Adrenal gland (tissue), 19 donors: ENCODE results near the gene KDM1A. TPM values are rescaled to one million over a fixed set of nuclear protein-coding genes. Genes with fewer than 3 reads are reported as not detected.

ENCODE experiments used
- DNase-seq, 7 donors: peaks; one replicate each; pipeline ENCODE4 v3.0.0-alpha.2; 2019 to 2020
- H3K27ac ChIP-seq, 5 donors: fragments of 200-600 bp; sonication (generic) in 4 of 5; 1 replicate in 3 of 5; 2 replicates in 2 of 5; pipeline versions ENCODE4 v1.5.1 to v1.8.0; 2016 to 2020; ENCODE audit warnings: mild to moderate bottlenecking in 1 of 5
- H3K27me3 ChIP-seq: fragments of 200-600 bp; 2 replicates; pipeline ENCODE4 v1.8.0; 2021
- H3K36me3 ChIP-seq, 2 donors: fragments of 200-600 bp; replicated peaks in 1 of 2; 1 replicate in 1 of 2; 2 replicates in 1 of 2; pipeline versions ENCODE4 v1.5.1 to v1.8.0; 2018 to 2022
- H3K4me1 ChIP-seq, 2 donors: fragments of 200-600 bp; replicated peaks in 1 of 2; 1 replicate in 1 of 2; 2 replicates in 1 of 2; pipeline versions ENCODE4 v1.5.1 to v1.8.0; 2018 to 2021
- H3K4me3 ChIP-seq, 4 donors: fragments of 200-600 bp; sonication (generic) in 3 of 4; one replicate each; pipeline ENCODE4 v1.5.1; 2016 to 2018
- H3K9me3 ChIP-seq, 3 donors: fragments of 200-600 bp; sonication (generic) in 1 of 3; replicated peaks in 1 of 3; 1 replicate in 2 of 3; 2 replicates in 1 of 3; pipeline versions ENCODE4 v1.5.1 to v1.8.0; 2016 to 2021
- CTCF ChIP-seq, 6 experiments: fragments of 450-650 bp in 4 of 6; fragments of 200-600 bp in 2 of 6; sonication (generic) in 1 of 6; IDR thresholded peaks; 1 replicate in 5 of 6; 2 replicates in 1 of 6; pipeline versions ENCODE4 v1.5.1 to v1.8.0; 2016 to 2021; ENCODE audit warnings: antibody characterized with exemption in 6 of 6, mild to moderate bottlenecking in 2 of 6, moderate library complexity in 1 of 6
- POLR2A ChIP-seq, 2 donors: fragments of 450-650 bp; IDR thresholded peaks; one replicate each; pipeline ENCODE4 v1.6.1; 2017; ENCODE audit warnings: antibody characterized with exemption in 2 of 2, mild to moderate bottlenecking in 2 of 2, moderate library complexity in 1 of 2
- WGBS, 4 donors: extraction: QIAGEN DNeasy Blood & Tissue Kit in 2 of 4; methylation state at CpG; one replicate each; pipeline versions ENCODE4 v1.1.5 to v1.1.7; 2013 to 2017; 5-methylcytosine and 5-hydroxymethylcytosine counted together
- intact Hi-C, 2 donors: fragments of 100-400 bp; cut with DNase I; formaldehyde crosslinking; loops; one replicate each; pipeline versions ENCODE4 v1.14.1 to v1.15.0; 2022 to 2023
- long read RNA-seq, 10 donors: library from polyadenylated mRNA in 3 of 10; unstranded in 2 of 10; stranded (forward) in 1 of 10; transcript quantifications; one replicate each; pipeline ENCODE4 v2.0.0 and lab custom pipeline, GENCODE V29; 2021 to 2026
- polyA plus RNA-seq, 3 donors: library from polyadenylated mRNA; stranded (reverse); fragments of 200-250 nt in 2 of 3; fragments of 350-450 nt in 1 of 3; fragmentation: Illumina TruSeq in 1 of 3; extraction: RNeasy Lipid Tissue Mini Kit (QIAGEN cat#74804) in 1 of 3; gene quantifications; one replicate each; pipeline ENCODE4 v1.2.3, GENCODE V29; 2013 to 2014
- total RNA-seq, 9 donors: library from RNA; depleted of rRNA in 4 of 9; stranded (reverse); fragments of >200 nt in 4 of 9; fragments of 120-200 nt in 1 of 9; fragmentation: NEBNext Ultra II Directional in 1 of 9; extraction: Animal tissue kit (Norgen Biotek cat#: 25700) in 1 of 9; gene quantifications; one replicate each; pipeline versions ENCODE4 v1.1.0 to v1.2.4, GENCODE V29; 2013 to 2023
- donor health status: healthy with polysubstance abuse.
- donor health status: Bipolar disorder and iron deficiency.
- donor health status: DM: yes; HTN: yes; CAD: no.
- donor health status: DM: no; HTN: no; CAD: no.
- donor health status: DM: no; HTN: no; CAD: no.
- donor health status: DM: yes; HTN: yes; CAD: no.

Gene KDM1A
- 10 to 100 TPM; 43.0 to 87.1 (median 61.9) TPM for total RNA-seq
- 10 to 100 TPM; 25.3 to 47.8 (median 30.0) TPM for polyA plus RNA-seq
- long read RNA-seq, donor 1, transcript KDM1A-201 (19 exons, 3,033 nt) = major isoform, 6 of 30 reads
- long read RNA-seq, donor 1, transcript KDM1A-206 (1 exons, 2,810 nt) = major isoform, 6 of 30 reads
- long read RNA-seq, donor 1, partial matches to known transcripts = 18 of 30 reads
- long read RNA-seq, donor 1, other reads (novel, unspliced or antisense) = 0 of 30 reads
- long read RNA-seq, donor 2, transcript KDM1A-206 (1 exons, 2,810 nt) = minor isoform, 5 of 18 reads
- long read RNA-seq, donor 2, transcript KDM1A-201 (19 exons, 3,033 nt) = major isoform, 7 of 18 reads
- long read RNA-seq, donor 2, partial matches to known transcripts = 6 of 18 reads
- long read RNA-seq, donor 2, other reads (novel, unspliced or antisense) = 0 of 18 reads
- long read RNA-seq, donor 3, transcript KDM1A-206 (1 exons, 2,810 nt) = major isoform, 8 of 10 reads
- long read RNA-seq, donor 3, partial matches to known transcripts = 0 of 10 reads
- long read RNA-seq, donor 3, other reads (novel, unspliced or antisense) = 0 of 10 reads
- long read RNA-seq, donor 4, partial matches to known transcripts = 0 of 1 reads
- long read RNA-seq, donor 4, other reads (novel, unspliced or antisense) = 1 of 1 reads
- long read RNA-seq, donor 5, transcript KDM1A-201 (19 exons, 3,033 nt) = major isoform, 103 of 285 reads
- long read RNA-seq, donor 5, partial matches to known transcripts = 5 of 285 reads
- long read RNA-seq, donor 5, other reads (novel, unspliced or antisense) = 170 of 285 reads
- long read RNA-seq, donor 6, partial matches to known transcripts = 2 of 4 reads
- long read RNA-seq, donor 6, other reads (novel, unspliced or antisense) = 1 of 4 reads
- long read RNA-seq, donor 7, transcript KDM1A-206 (1 exons, 2,810 nt) = major isoform, 10 of 13 reads
- long read RNA-seq, donor 7, partial matches to known transcripts = 0 of 13 reads
- long read RNA-seq, donor 7, other reads (novel, unspliced or antisense) = 0 of 13 reads
- long read RNA-seq, donor 8, transcript KDM1A-206 (1 exons, 2,810 nt) = major isoform, 7 of 31 reads
- long read RNA-seq, donor 8, transcript KDM1A-201 (19 exons, 3,033 nt) = minor isoform, 6 of 31 reads
- long read RNA-seq, donor 8, partial matches to known transcripts = 18 of 31 reads
- long read RNA-seq, donor 8, other reads (novel, unspliced or antisense) = 0 of 31 reads
- long read RNA-seq, donor 9, transcript KDM1A-206 (1 exons, 2,810 nt) = major isoform, 9 of 14 reads
- long read RNA-seq, donor 9, transcript KDM1A-201 (19 exons, 3,033 nt) = minor isoform, 5 of 14 reads
- long read RNA-seq, donor 9, partial matches to known transcripts = 0 of 14 reads
- long read RNA-seq, donor 9, other reads (novel, unspliced or antisense) = 0 of 14 reads
- long read RNA-seq, donor 10, transcript KDM1A-206 (1 exons, 2,810 nt) = major isoform, 12 of 31 reads
- long read RNA-seq, donor 10, partial matches to known transcripts = 14 of 31 reads
- long read RNA-seq, donor 10, other reads (novel, unspliced or antisense) = 5 of 31 reads

GRCh38 chr1:23019094-23019862 lies at the start of gene KDM1A:
Gene KDM1A (plus strand): TSS chr1:23019468. CDS start chr1:23019597, 129 bp downstream.
- Histone ChIP-seq H3K27ac (peak within 1 kb of the TSS; percentile 60 to 91 (median 90)), H3K36me3 (no peaks in the 10 kb centered on the region), H3K4me1 (peaks cover 8 to 15% of the 10 kb centered on the region in 2 donors), H3K4me3 (peak within 1 kb of the TSS; percentile 79 to 99 (median 83)), H3K27me3 (no peaks in the 10 kb centered on the region), H3K9me3 (no peaks in the 10 kb centered on the region)
- TF ChIP-seq CTCF (IDR thresholded peaks at IDR 0.05) = no peak
- TF ChIP-seq POLR2A (IDR thresholded peaks at IDR 0.05) = peak; percentile 78 to 93
- intact Hi-C loops = loop anchor here in 1 of 2 donors (10.0 kb wide), 1 partner anchor 76 kb away; no protein-coding TSS in a partner anchor
- WGBS, 4 donors = 1 to 2% (median 1%) methylated on average over 7 to 84 of the region's 85 CpGs
- DNase-seq = peak; percentile 97 to 99 (median 98)

- intact Hi-C loops = no loop called here
- no peak overlapping the region for H3K27ac ChIP-seq
- no peak overlapping the region for H3K4me3 ChIP-seq
- no peaks in the 10 kb centered on the region for H3K36me3 ChIP-seq
- no peak for TF ChIP-seq POLR2A (IDR thresholded peaks at IDR 0.05)
- no peak for TF ChIP-seq CTCF (IDR thresholded peaks at IDR 0.05)
- H3K4me1 ChIP-seq = no peaks in the 10 kb centered on the region
- DNase-seq = no peak
- H3K9me3 ChIP-seq = peaks cover 0 to 6% (median 0%) of the 10 kb centered on the region in 3 donors
- 82 to 89% (median 86%) methylated on average over 2 of the region's 2 CpGs for WGBS, 4 donors
- H3K27me3 ChIP-seq = no peaks in the 10 kb centered on the region
Observed at GRCh38 chr1:22970096-22970495, 49.2 kb upstream of the KDM1A start.

DNA sequence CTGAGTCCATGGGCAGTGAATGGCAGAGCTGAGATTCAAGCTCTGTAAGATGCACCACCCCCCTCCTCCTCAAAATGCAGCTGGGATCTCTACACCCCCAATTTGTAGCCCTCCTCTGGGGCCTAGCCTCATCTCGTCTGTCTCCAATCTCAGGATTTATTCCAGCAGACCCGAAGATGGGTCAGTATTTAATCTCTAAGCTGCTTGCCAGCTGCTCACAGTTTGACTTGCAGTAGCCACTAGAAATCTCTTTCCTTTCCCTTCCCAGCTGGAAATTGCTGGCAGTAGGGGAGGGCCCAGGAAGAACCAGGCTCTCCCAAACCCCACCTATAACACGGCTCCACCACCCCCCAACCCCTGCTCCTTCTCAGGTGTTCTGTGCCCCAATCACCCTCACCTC lies 48.1 kb upstream of the KDM1A start:
- H3K27ac ChIP-seq = no peak overlapping the region
- no peaks in the 10 kb centered on the region for H3K36me3 ChIP-seq
- WGBS, 4 donors = 39 to 74% (median 62%) methylated on average over 3 of the region's 3 CpGs
- TF ChIP-seq CTCF (IDR thresholded peaks at IDR 0.05) (no peak), POLR2A (IDR thresholded peaks at IDR 0.05) (no peak)
- intact Hi-C loops = no loop called here
- no peak overlapping the region for H3K4me3 ChIP-seq
- H3K27me3 ChIP-seq = no peaks in the 10 kb centered on the region
- H3K9me3 ChIP-seq = peaks cover 0 to 5% (median 0%) of the 10 kb centered on the region in 3 donors
- H3K4me1 ChIP-seq = no peaks in the 10 kb centered on the region
- DNase-seq = peak in 1 of 7 donors; percentile 25
